ENCODE data around the gene SMARCD3.

The SMARCD3 gene

DNA sequence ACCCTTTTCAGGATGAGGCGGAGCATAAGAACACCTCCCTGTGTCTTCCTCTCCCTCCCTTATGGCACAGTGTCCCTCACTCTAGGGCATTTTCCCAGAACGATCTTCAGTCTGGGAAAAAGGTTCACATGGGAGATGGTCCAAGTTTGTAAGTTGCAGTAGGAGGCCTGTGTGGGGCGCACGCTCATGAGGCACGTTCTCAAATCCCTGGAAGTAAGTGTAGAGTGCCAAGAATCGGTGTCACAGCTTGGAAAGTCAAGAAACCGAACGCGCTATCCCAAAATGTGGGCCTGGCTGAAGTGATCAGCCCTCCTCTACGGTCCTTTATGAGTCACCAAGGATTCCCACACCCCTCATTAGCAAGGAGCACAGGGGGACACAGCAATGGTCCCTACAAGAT is 23.9 kb upstream of the SMARCD3 start:
- DNase-seq, result no peak

DNA sequence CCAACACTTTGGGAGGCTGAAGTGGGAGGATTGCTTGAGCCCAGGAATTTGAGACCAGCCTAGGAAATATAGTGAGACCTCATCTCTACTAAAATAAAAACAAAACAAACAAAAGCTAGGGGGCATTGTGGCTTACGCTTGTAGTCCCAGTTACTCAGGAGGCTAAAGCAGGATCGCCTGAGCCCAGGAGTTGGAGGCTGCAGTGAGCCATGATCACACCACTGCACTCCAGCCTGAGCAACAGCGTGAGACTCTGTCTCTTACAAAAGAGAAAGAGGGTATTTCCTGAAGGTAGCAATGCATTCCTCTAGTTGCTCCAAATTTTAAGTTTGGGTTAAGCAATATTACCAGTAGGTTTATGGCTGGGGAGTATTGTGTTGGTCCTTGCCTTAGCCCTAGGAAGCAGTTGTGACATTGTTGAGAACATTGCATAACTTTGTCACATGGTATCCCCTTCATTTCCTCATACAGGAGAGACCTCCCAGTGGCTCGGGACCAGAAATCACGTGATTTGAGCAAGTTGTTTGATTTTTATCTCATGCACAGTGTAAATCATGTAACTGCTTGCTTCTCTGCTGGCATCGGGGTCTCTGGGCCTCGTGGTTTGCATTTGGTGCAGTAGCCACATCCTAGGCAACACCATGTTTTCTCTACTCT is 23.3 kb upstream of the SMARCD3 start:
- no peak for DNase-seq

DNA sequence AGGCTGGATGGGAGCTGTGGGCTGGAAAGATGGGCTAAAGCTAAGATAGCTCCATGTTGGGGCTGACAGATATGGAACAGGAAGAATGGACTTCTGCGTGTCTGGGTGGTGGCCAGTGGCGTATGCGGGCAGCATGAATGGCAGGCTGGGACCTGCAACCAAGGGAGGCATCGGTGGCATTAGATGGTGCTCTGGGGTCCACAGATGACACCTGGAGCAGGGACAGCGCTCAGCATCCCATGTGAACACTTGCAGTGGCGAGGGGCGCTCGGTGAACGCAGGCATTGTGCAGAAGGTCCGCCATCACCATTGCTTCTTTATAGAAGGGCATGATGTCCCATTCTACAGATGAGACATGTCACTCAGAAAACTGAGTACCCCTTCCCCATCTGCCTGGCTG is 21.0 kb upstream of the SMARCD3 start:
- no peak for DNase-seq

DNA sequence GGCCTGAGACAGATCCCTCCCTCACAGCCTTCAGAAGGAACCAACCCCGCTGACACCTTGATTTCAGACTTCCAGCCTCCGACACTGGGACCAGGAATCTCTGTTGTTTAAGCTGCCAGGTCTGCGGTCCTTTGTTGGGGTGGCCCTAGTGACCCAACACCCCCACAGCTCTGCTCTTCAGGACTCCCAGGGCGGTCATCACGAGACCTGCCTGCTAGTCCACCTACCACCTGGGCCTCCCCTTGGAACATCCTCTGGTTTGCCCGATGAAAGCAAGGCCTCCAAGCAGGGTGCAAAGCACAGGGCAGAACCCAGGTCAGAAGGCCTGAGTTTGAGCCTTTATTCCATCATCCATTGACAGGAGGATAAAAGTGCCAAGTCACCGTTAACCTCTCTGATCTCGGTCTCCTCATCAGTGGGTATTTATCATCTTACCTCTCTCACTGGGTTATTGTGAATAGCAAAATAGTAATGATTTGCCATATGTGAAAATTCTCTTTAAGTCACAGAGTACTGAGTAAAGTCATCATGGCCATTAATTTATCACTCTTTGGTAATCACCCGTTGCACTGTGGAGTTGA is 16.9 kb upstream of the SMARCD3 start:
- no peak for DNase-seq

DNA sequence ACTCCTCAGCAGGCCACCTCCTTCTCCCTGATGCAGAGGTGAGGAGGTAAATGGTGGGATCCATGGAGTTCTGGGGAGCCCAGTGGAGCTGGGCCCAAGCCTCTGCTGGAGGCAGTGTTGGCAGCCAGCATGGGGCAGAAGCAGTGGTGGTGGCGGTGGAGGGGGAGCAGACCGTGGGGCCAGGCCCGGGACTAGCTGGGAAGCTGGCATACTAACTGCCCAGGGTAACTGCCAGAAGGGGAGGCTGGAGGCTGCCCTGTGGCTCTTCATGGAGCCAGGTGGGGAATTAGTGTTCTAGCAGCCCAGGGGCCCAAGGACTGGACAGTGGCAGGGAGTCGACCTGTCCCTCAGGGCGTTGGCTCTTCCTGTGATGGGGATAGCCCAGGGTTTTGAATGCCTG is 16.1 kb upstream of the SMARCD3 start:
- DNase-seq, result no peak

DNA sequence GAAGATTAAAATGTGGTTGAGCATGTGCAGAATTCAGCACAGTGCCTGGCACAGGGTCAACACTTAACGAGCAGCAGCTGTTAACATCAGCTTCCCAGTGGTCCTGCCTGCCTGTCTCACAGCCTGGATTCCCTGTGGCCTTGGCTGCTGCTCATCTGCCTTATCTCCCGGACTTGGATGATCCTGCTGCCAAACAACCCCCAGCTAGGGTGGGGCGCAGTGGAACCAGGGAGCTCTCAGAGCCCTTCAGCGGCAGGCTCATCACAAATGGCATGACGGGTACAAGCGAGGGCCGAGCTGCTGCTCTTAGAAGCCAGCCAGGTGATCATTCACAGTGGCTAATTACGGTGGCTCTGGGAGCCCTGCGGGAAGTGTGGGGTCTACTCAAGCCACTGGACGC is 13.0 kb upstream of the SMARCD3 start:
- no peak for DNase-seq

DNA sequence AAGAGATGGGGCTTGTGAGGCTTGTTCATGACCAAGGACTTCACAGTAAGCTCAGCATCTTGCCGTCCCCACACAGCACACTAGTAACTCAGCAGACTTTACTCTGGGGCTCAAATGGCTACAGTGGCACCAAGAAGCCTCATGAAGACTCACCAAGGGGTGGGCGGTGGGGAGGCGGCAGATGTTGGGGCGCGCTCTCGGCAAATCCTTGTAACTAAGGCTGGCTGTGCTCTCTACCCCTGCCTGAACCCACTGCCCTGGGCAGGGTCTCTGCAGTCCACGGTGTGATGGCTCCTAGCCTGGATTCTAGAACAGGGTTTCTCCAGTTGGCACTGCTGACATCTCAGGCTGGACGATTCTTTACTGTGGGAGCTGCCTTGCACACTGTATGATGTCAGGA is 12.4 kb upstream of the SMARCD3 start:
- DNase-seq, result no peak

DNA sequence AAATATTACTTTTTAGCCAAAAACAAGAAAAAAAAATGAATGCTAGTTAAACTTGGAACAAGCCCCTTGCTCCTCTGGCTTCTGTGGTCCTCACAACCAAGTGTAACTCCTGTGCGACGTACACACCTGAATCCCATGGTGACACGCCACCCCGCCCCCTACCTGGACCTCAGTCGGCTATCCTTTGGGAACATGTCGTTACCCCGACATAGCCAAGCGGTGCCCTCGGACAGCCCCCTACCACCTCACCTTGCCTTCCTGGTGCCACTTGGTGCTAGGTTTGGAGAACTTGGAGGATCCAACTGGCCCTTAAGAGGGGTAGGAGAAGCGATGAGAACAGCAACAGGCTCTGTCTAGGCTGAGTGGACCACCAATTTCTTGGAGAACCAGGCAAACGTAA is 12.0 kb upstream of the SMARCD3 start:
- DNase-seq, result no peak

DNA sequence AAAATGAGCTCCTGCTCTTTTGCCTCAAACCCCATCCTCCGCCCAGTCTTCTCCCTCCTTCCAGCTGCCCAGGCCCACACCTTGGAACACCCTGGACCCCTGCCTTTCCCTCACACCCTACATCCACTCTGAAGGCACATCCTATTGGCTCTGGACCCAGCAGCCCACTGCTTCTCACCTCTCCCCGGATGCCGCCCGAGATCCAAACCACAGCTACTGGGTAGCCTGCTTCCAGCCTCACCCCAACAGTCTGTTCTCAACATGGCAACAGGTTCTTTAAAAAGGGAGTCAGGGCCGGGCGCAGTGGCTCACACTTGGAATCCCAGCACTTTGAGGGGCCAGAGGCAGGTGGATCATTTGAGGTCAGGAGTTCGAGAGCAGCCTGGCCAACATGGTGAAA is 9.5 kb upstream of the SMARCD3 start:
- DNase-seq, result no peak

DNA sequence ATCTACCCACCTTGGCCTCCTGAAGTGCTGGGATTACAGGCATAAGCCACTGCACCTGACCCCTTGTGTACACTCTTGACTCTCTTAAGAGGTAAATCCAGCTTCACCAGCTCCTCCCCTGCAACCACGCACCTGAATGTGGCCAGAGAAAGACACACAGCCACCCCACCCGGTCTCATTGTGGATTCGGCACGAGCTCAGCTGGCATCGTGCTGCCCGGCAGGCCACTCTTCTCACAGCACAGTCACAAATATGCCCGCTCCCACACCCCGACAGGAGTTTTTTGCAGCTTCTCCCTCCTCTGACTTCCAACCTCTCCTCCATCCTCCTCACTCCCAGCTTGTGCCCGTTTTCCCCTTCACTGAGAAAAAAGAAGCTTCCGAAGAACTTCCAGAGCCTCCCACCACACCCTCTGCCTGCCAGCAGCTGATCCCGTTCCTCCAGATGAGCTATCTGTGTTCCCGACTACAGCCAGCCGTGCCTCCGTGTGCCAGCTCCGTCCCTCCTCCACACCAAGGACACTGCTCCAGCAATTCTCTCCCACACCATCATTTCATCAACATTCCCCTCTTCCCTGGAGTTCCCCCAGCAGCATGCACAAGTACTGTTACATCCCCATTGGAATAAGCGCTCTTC is 8.0 kb upstream of the SMARCD3 start:
- no peak for DNase-seq

DNA sequence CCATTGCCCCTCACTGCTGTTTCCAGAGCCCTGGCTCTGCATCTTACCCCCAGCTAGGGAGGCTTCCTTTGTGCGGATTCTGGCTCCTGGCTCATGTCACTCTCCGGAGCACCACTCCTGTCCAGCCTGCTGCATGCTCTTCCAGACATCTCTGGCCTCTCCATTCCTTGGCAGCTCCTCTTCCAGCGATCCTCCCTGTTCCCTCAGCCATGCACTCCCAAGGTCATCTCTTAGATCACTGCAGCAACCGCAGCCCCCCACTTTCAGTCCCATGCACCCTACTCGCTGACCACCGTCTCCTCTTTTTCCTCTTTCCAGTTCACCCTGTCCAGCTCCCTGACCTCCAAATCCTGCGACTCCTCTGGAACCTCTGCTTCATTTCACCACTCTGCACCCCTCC is 6.9 kb upstream of the SMARCD3 start:
- no peak for DNase-seq

DNA sequence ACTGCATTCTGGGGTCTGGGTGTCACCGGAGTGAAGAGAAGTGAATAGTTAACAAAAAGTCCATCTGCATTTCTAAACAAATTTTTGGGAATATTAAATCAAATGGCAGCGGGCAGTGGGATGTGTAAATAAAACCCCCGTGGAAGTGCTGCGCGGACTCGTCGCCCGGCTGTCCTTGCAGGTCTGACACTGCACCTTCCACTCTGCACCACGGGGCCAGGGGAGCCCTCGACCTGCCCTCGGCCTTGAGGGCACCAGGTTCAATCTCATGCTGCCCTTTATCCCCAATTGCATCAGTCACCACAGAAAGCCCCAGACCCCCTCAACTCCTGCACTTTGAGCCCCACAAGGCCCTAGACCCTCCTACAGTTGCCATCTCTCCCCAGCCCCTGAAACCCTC is 6.4 kb upstream of the SMARCD3 start:
- no peak for DNase-seq

DNA sequence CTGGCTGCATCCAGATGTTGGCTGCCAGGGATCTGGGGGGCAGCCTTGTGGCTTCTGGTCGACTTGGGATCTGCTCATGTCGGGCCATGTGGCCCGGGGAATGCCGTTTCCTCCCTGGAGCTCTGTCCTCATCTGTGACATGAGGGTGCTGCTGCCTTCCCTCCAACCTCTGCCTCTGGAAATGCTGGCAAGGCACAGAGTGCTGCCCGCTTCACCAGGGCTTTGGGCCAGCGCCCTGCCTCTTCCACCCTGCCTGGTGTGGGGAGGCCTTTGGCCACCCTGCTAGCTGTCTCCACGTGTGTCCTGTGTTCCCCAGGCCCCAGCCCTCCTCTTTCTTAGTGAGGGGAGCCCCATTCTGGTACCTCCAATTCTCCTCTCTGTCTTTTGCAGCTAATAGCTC is 5.8 kb upstream of the SMARCD3 start:
- no peak for DNase-seq

DNA sequence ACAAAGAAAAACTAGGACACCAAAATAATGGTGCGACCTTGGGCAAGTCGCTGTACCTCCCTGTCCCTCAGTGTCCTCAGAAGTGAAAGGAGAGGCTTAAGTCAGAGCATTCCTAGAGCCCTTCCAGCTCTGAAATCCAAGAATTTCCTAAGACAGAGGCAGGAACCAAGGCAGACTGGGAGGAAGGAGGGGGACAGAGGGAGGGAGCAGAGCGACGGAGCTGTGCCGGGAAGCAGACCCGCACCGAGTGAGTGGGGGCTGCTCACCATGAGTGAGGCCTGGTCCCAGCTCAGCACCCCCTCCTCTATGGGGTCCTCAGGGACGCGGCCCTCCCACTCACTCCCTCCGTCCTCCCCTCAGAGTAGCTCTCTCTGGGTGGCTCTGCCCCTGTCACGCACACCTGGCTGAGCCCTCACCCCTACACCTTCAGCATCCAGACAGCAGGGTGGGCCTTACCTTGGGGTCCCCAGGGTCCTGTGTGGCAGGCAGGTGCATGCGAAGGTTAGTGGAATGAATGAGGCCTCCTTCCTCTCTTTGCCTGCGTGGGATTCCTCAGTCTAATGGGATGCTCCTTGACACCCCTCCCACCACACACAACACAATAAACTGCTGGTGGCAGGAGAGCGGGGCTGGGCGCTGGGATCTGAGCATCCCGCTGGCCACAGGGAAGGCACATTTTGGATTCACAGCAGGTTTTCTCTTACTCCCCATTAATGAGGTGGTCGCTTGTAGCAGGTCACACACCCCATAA is 4.6 kb upstream of the SMARCD3 start:
- DNase-seq, result no peak

DNA sequence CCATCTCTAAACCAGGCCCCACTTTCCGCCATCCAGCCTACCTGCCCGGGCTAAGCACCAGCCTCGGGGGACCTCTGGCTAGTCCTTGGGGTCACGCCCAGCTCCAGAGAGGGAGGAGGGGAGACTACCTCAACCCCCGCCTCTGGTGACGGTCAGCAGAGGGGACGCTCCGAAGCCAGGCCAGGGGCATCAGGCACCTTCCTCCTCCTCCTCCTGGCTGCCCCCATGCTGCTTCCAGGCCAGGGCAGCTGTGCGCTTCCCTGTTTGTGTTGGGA is 4.0 kb upstream of the SMARCD3 start:
- DNase-seq, result no peak

DNA sequence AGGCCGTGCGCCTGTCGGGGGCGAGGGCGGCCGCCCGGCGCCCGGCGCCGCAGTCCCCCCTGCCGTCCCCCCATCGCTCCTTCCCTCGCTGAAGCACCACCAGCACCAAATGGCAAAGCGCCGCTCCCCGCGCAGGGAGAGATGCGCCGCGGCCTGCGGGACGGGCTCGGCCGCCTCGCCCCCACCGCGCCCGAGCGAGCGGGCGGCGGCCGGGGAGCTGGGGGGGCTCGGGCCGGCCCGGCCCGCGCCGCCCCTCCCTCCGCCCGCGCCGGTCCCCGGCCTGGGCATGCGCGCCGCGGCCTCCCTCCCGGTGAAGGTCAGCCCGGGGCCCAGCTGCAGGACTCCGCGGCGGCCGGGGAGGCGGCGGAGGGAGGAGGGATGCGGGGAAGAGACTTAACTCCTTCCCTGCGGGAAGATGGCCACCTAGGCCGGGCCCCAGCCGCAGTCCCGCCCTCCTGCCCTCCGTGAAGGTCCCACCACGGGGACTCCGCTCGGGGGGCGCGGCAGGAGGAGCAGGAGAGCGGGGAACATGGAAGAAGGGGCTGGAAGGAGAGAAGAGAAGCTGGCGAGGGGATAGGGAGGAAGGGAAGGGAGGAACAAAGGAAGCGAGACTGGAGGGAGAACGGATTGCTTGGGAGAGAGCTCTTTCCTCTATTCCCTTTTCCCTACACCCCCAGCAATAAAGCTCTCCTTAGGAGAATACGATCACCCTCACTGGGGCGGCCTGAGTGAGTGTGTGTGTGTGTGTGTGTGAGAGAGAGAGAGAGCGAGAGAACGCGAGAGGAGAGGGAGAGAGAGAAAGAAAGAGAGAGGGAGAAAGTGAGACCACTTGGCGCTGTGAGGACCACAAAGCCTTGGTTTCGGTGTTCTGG is 3.4 kb upstream of the SMARCD3 start:
- DNase-seq, result peak; percentile 44

DNA sequence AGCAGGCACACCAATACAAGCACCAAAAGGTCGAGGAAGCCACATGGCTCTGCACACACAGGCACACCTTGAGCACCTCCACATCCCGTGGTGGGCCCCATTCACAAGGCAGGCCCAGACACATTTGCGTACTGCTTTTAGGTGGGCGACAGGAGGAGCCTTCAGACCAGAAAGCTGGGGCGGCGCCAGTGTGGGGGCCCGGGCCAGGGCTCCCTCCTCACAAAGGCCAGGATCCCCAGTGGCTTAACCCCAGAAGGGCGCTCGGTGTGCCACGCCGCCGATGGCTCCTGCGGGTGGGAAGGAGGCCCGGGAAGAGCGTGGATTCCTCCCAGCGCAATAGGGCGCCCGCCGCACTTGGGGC is 2.8 kb upstream of the SMARCD3 start:
- no peak for DNase-seq

DNA sequence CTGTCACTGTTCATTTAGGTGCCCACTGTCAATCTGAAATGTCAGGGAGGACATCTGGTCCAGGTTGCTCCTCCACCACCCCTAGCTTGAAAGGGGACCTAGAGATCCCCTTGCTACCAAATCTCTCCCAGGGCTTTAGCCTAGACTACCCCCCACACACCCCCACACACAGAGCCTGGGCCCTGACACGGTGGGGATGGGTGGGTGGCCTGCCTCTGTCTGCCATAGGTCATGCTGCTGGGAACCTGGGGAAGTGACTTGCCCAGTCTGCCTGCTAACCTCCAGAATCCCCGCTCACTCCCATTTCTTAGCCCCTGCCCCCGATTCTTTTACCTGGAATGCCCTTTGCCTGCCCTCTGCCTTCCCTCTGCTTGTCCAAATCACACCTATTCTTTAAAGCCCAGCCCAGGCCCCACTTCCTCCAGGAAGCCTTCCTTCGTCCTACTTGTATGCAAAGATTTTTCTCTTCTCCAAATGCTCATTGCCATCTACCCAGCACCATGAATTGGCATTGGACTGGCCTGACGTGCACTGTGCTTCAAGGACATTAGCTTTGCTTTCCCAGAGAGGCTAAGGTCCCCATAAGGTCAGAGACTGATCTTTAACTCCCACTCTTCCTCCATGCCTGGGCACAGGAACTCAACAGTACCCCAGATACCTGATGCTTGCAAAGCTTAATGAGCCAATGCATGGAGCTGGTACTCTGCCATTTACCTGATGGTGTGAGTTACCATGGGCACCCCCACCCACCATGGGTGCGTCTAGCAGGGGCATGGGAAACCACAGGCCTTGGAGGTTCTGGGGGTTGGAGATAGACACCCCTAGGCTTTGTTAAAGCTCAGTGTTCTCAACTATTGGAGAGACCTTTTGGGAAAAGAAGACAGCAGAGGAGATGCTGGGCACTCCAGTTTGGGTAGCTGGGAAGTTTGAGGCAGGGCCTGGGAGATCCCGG is 2.0 kb upstream of the SMARCD3 start:
- no peak for DNase-seq

DNA sequence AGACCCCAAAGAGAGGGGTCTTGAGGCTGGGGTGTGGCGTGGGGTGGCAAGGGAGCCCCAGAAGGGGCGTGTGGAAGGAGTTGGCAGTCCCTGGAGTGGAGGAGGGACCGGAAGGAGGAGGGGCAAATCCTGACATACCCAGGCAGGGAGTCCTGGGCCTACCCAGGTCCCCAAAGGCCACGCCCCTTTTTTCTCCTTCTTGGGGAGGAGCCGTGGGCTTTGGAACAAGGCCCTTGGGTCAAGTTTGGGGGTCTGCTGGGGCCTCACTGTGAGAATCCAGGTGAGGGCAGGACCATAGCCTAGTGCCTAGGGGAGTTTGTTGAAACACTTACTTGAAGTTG is 1.2 kb upstream of the SMARCD3 start:
- DNase-seq, result no peak

DNA sequence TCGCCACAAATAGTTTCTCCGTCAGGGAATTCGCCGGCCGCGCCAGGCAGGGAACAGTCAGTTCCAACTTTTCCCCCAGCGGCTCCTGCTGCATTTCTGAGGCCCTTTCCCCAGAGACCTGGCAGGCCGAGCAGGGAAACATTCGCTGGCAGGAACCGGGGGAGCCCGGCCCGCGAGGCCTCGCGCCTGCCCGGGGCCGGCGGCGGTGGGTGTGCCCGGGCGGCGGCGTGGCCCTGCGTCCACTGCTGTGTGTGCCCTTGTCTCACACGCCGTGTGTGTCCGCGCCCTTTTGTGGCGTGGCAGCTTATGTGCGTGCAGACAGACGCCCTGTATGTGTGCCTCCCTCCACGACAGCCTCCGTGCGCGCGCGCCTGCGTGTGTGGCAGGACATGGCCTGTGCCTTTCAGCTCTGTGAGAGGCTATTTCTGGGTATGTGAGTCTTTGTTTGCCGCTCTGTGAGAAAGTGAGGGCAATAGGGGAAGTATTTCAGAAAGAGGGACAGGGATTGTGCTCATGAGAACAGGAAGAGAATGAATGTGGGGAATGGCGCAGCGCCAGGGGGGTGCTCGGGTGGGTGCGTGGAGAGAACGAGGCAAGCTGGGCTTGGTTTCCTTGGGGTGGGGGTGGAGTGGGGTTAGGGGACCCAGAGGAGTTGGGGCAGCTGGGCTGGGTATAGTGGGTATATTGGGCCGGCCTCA is 689 bp upstream of the SMARCD3 start:
- DNase-seq, result peak; percentile 54

DNA sequence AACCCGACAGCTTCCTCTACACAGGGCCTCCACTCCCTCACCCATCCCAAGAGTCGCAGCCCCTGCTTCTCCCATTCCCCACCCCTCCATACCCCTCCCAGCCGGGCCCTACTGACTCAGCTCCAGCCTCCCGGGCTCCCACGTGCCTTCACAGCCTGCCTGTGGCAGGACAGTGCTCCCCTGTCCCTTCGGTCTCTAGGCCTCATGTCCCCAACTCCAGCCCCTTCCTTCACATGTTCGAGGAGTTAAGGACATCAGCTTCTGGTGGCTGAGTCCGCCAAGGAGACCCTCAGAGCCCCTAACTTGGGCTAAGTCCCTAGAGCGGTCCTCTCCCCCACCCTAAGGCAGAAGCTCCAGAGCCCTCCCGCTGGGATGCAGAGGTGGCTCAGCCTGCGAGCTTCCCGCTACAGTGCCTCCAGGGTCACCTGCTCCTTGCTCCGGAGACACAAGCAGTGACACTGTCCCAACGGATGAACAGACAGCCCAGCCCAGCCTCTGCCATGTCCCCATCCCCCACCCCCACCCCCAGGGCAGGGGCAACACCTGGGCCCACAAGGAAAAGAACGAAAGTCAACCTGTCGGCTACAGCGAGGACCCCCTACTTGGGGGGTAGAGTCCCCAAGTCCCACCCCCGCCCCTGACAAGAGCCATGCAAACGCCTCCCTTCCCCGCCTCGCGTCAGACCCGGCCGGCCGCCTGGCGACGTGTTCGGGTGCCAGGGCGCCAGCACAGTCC is 716 bp downstream of the SMARCD3 start:
- DNase-seq, result no peak
